Breast epithelium (tissue), 3 donors: Measurements from ENCODE around the gene FEM1B.

ENCODE experiments used
- POLR2A ChIP-seq: fragments of 450-650 bp; IDR thresholded peaks from one replicate; pipeline ENCODE4 v1.6.1; 2016; ENCODE audit warnings: antibody characterized with exemption, mild to moderate bottlenecking, moderate library complexity
- POLR2AphosphoS5 ChIP-seq, 3 donors: sonication (generic); formaldehyde crosslinking; IDR thresholded peaks; one replicate each; pipeline ENCODE4 v1.6.1; 2017; ENCODE audit warnings: antibody characterized with exemption in 3 of 3
- TF ChIP-seq, protein P1 (sequence below), 3 donors: fragments of 450-650 bp; IDR thresholded peaks; one replicate each; pipeline ENCODE4 v1.5.1; 2016 to 2017; ENCODE audit warnings: antibody characterized with exemption in 3 of 3, mild to moderate bottlenecking in 3 of 3, moderate library complexity in 3 of 3

- TF ChIP-seq, protein P1, sequence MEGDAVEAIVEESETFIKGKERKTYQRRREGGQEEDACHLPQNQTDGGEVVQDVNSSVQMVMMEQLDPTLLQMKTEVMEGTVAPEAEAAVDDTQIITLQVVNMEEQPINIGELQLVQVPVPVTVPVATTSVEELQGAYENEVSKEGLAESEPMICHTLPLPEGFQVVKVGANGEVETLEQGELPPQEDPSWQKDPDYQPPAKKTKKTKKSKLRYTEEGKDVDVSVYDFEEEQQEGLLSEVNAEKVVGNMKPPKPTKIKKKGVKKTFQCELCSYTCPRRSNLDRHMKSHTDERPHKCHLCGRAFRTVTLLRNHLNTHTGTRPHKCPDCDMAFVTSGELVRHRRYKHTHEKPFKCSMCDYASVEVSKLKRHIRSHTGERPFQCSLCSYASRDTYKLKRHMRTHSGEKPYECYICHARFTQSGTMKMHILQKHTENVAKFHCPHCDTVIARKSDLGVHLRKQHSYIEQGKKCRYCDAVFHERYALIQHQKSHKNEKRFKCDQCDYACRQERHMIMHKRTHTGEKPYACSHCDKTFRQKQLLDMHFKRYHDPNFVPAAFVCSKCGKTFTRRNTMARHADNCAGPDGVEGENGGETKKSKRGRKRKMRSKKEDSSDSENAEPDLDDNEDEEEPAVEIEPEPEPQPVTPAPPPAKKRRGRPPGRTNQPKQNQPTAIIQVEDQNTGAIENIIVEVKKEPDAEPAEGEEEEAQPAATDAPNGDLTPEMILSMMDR (IDR thresholded peaks at IDR 0.05), result no peak
- no peak for TF ChIP-seq POLR2AphosphoS5 (IDR thresholded peaks at IDR 0.05)
- TF ChIP-seq POLR2A, result no peak
Measured at GRCh38 chr15:68304589-68305337, 27.2 kb downstream of the FEM1B start.
